ENCODE data around the gene SENP7. TPM values are rescaled to one million over a fixed set of nuclear protein-coding genes. Genes with fewer than 3 reads are reported as not detected.
"Not testable (repeated sequence)": the region's sequence is repeated elsewhere in the genome, so short reads cannot be mapped to it uniquely, and the experiment has no call there.

Gene SENP7
- total and polyA plus RNA-seq, 12 donors: 3.6 to 18.9 (median 10.0) TPM

DNA sequence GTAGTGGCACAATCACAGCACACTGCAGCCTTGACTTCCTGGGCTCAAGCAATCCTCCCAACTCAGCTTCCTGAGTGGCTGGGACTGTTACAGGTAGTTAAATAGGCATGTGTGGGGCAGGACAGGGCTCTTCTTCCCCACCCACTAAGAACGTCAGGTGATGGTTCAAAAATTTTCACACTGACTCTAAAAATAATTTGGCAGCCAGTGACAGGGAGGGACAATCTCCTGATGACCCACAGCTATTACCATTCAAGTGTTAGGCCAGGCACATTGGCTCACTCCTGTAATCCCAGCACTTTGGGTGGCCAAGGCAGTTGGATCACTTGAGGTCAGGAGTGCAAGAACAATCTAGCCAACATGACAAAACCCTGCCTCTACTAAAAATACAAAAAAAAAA is 36.5 kb upstream of the SENP7 start:
- Histone ChIP-seq H3K36me3 (no peaks in the 10 kb centered on the region), H3K9me3 (no peaks in the 10 kb centered on the region), H3K4me3 (no peak overlapping the region), H3K27ac (no peak overlapping the region), H3K27me3 (no peaks in the 10 kb centered on the region), H3K4me1 (no peaks in the 10 kb centered on the region)
- TF ChIP-seq, protein P1, sequence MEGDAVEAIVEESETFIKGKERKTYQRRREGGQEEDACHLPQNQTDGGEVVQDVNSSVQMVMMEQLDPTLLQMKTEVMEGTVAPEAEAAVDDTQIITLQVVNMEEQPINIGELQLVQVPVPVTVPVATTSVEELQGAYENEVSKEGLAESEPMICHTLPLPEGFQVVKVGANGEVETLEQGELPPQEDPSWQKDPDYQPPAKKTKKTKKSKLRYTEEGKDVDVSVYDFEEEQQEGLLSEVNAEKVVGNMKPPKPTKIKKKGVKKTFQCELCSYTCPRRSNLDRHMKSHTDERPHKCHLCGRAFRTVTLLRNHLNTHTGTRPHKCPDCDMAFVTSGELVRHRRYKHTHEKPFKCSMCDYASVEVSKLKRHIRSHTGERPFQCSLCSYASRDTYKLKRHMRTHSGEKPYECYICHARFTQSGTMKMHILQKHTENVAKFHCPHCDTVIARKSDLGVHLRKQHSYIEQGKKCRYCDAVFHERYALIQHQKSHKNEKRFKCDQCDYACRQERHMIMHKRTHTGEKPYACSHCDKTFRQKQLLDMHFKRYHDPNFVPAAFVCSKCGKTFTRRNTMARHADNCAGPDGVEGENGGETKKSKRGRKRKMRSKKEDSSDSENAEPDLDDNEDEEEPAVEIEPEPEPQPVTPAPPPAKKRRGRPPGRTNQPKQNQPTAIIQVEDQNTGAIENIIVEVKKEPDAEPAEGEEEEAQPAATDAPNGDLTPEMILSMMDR (IDR thresholded peaks at IDR 0.05): no peak
- intact Hi-C loops (cut with DNase I): no loop called here
- WGBS, 2 donors: 21 to 43% methylated on average over 1 of the region's 1 CpG
- DNase-seq (no peak), ATAC-seq (peak in 2 of 8 donors; percentile 47 to 64)

DNA sequence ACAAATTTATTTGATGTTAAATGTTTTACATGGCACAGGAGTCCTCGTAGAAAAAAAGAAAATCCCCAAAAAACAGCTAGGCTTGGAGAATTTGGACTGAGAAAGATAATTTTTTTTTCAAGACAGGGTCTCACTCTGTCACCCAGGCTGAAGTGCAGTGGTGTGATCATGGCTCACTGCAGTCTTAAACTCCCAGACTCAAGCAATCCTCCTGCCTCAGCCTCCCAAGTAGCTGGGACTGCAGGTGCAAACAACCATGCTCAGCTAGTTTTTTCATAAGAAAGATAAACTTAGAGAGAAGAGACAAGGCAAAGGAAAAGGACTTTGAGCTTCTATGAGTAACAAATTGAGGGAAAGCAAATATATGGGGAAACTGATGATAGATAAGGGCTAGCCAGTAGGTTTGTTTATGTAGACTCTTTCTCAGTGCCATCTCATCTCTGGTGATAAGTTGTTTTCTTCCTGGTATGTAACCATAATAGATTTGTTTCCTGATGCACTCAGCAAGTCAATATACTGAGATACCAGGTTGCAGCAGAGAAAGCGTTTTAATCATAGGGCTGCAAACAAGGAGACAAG is 35.6 kb upstream of the SENP7 start:
- DNase-seq (no peak), ATAC-seq (no peak)
- Histone ChIP-seq H3K36me3 (no peaks in the 10 kb centered on the region), H3K27ac (no peak overlapping the region), H3K9me3 (no peaks in the 10 kb centered on the region), H3K4me1 (no peaks in the 10 kb centered on the region), H3K4me3 (no peak overlapping the region), H3K27me3 (no peaks in the 10 kb centered on the region)
- TF ChIP-seq, protein P1 (IDR thresholded peaks at IDR 0.05): no peak
- intact Hi-C loops (cut with DNase I): no loop called here
- WGBS, 2 donors: 66 to 72% methylated on average over 2 of the region's 2 CpGs

DNA sequence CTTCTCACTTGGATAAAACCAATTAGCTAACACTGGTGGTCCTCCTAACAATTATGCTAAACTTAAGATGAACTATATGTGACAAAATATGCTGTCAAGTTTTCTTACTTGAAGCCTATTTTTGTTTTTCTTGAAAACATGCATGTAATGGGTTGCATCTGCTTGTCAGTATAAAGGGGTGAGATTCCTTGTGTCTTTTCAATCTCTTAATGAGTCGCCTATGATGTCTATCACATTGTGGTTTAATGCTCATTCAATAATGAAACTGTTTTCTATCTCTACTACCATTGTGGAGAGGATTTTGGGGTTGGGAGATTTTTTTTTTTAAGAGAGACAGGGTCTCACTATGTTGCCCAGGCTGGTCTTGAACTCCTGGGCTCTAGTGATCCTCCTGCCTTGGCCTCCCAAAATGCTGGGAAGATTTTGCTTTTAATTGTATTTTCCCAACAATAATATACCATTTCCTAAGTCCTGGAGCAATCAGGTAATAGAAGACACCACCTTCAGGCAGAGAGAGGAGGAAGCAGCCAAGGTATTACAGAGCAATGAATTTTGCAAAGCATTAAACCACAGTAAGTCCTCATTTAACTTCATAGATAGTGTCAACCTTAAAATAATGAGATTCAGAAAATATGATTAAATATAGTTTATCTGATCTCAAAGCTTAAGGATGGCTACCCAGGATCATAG is 31.3 kb upstream of the SENP7 start:
- intact Hi-C loops (cut with DNase I): no loop called here
- WGBS, 2 donors: 77 to 81% methylated on average over 1 of the region's 1 CpG
- no peaks in the 10 kb centered on the region for H3K27me3 ChIP-seq
- DNase-seq (no peak), ATAC-seq (no peak)
- H3K36me3 ChIP-seq: no peaks in the 10 kb centered on the region
- no peaks in the 10 kb centered on the region for H3K4me1 ChIP-seq
- no peak overlapping the region for H3K4me3 ChIP-seq
- H3K9me3 ChIP-seq: no peaks in the 10 kb centered on the region
- TF ChIP-seq, protein P1 (IDR thresholded peaks at IDR 0.05): peak in 1 of 9 donors; percentile 13
- H3K27ac ChIP-seq: no peak overlapping the region

DNA sequence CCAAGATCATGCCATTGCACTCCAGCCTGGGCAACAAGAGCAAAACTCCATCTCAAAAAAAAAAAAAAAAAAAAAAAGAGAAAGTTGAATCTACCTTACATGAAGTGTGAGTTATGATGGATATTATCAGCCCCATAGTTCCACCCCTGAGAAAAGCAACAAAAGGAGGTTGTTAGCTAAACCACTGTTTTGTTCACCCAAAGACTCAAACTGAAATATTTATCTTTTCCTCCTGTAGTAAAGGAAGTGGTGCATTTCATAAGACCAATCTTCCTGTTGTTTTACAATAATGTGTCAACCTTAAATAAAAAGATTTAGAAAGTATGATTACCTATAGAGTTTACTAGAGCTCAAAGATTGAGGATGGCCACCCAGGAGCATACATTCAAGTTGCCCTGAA is 29.9 kb upstream of the SENP7 start:
- Histone ChIP-seq H3K27me3 (no peaks in the 10 kb centered on the region), H3K9me3 (no peaks in the 10 kb centered on the region), H3K27ac (peak overlapping the region in 1 of 10 donors; percentile 18), H3K36me3 (no peaks in the 10 kb centered on the region), H3K4me3 (no peak overlapping the region), H3K4me1 (no peaks in the 10 kb centered on the region)
- DNase-seq (no peak), ATAC-seq (no peak)
- TF ChIP-seq, protein P1 (IDR thresholded peaks at IDR 0.05): no peak
- intact Hi-C loops (cut with DNase I): no loop called here

DNA sequence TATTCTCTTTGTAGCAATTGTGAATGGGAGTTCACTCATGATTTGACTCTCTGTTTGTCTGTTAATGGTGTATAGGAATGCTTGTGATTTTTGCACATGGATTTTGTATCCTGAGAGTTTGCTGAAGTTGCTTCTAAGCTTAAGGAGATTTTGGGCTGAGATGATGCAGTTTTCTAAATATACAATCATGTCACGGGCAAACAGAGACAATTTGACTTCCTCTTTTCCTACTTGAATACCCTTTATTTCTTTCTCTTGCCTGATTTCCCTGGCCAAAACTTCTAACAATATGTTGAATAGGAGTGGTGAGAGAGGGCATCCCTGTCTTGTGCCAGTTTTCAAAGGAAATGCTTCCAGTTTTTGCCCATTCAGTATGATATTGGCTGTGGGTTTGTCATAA is 23.9 kb upstream of the SENP7 start:
- DNase-seq; H3K9me3 ChIP-seq; intact Hi-C loops (cut with DNase I); H3K27me3 ChIP-seq; H3K27ac ChIP-seq; H3K4me3 ChIP-seq; ATAC-seq; H3K4me1 ChIP-seq; H3K36me3 ChIP-seq: not testable (repeated sequence)
- WGBS, 2 donors: 67 to 70% methylated on average over 1 of the region's 1 CpG
